Skeletal muscle satellite cell (primary cell): ENCODE data around the gene APELA.
A peak's percentile ranks its signal among the peaks of the same experiment; 100 is the strongest.
"Not testable (repeated sequence)": the region's sequence is repeated elsewhere in the genome, so short reads cannot be mapped to it uniquely, and the experiment has no call there.

Experiments used
- H3K27me3 ChIP-seq: 2 replicates; pipeline ENCODE4 v1.7.0; 2013; ENCODE audit warnings: low read length; ENCODE audit not compliant: control insufficient read depth, insufficient read depth
- H3K36me3 ChIP-seq: 2 replicates; pipeline ENCODE4 v1.7.0; 2013; ENCODE audit warnings: mild to moderate bottlenecking, control low read depth, low read length; ENCODE audit not compliant: insufficient read depth
- H3K4me1 ChIP-seq: 2 replicates; pipeline ENCODE4 v1.7.0; 2013; ENCODE audit warnings: low read length; ENCODE audit not compliant: control insufficient read depth, insufficient read depth
- H3K4me2 ChIP-seq: 2 replicates; pipeline ENCODE4 v1.7.0; 2013; ENCODE audit warnings: mild to moderate bottlenecking, low read length
- H3K4me3 ChIP-seq: 2 replicates; pipeline ENCODE4 v1.7.0; 2013; ENCODE audit warnings: low read length
- H3K9ac ChIP-seq: 2 replicates; pipeline ENCODE4 v1.7.0; 2013; ENCODE audit warnings: mild to moderate bottlenecking, low read depth, low read length, moderate library complexity
- H3K9me3 ChIP-seq: replicated peaks from 2 replicates; pipeline ENCODE4 v1.7.0; 2013; ENCODE audit warnings: mild to moderate bottlenecking, control low read depth, low read length

APELA gene

GRCh38 chr4:164927101-164927500 lies 50.1 kb downstream of the APELA start:
- not testable (repeated sequence) for H3K36me3 ChIP-seq, H3K9me3 ChIP-seq, H3K27me3 ChIP-seq, H3K4me2 ChIP-seq, H3K4me3 ChIP-seq, H3K9ac ChIP-seq
- peaks cover 25% of the 10 kb centered on the region for H3K4me1 ChIP-seq

GRCh38 chr4:164930647-164931046 lies 53.7 kb downstream of the APELA start:
- Histone ChIP-seq H3K9me3 (no peaks in the 10 kb centered on the region), H3K4me2 (no peak overlapping the region), H3K9ac (no peak overlapping the region), H3K4me1 (peaks cover 28% of the 10 kb centered on the region), H3K27me3 (no peaks in the 10 kb centered on the region), H3K4me3 (no peak overlapping the region), H3K36me3 (no peaks in the 10 kb centered on the region)

GRCh38 chr4:164931551-164932324 lies 54.8 kb downstream of the APELA start:
- Histone ChIP-seq H3K9me3 (no peaks in the 10 kb centered on the region), H3K4me2 (peak overlapping the region; percentile 40), H3K4me1 (peaks cover 17% of the 10 kb centered on the region), H3K36me3 (no peaks in the 10 kb centered on the region), H3K27me3 (no peaks in the 10 kb centered on the region), H3K4me3 (peak overlapping the region; percentile 17), H3K9ac (no peak overlapping the region)

GRCh38 chr4:164933244-164933643 lies 56.3 kb downstream of the APELA start:
- H3K4me1 ChIP-seq = peaks cover 14% of the 10 kb centered on the region
- no peaks in the 10 kb centered on the region for H3K36me3 ChIP-seq
- no peak overlapping the region for H3K4me3 ChIP-seq
- H3K27me3 ChIP-seq = no peaks in the 10 kb centered on the region
- H3K9ac ChIP-seq = no peak overlapping the region
- no peaks in the 10 kb centered on the region for H3K9me3 ChIP-seq
- no peak overlapping the region for H3K4me2 ChIP-seq

- H3K9me3 ChIP-seq = no peaks in the 10 kb centered on the region
- no peak overlapping the region for H3K4me2 ChIP-seq
- peaks cover 14% of the 10 kb centered on the region for H3K4me1 ChIP-seq
- H3K27me3 ChIP-seq = no peaks in the 10 kb centered on the region
- no peak overlapping the region for H3K4me3 ChIP-seq
- H3K36me3 ChIP-seq = no peaks in the 10 kb centered on the region
- H3K9ac ChIP-seq = no peak overlapping the region
Observed at GRCh38 chr4:164935363-164935762, 58.4 kb downstream of the APELA start.

GRCh38 chr4:164935865-164936606 lies 59.1 kb downstream of the APELA start:
- not testable (repeated sequence) for H3K4me2 ChIP-seq, H3K36me3 ChIP-seq, H3K27me3 ChIP-seq, H3K9me3 ChIP-seq, H3K4me3 ChIP-seq, H3K9ac ChIP-seq
- H3K4me1 ChIP-seq = peaks cover 13% of the 10 kb centered on the region

GRCh38 chr4:164937576-164938270 lies 60.7 kb downstream of the APELA start:
- no peak overlapping the region for H3K9ac ChIP-seq
- H3K4me2 ChIP-seq = no peak overlapping the region
- H3K4me3 ChIP-seq = no peak overlapping the region
- H3K36me3 ChIP-seq = no peaks in the 10 kb centered on the region
- H3K27me3 ChIP-seq = no peaks in the 10 kb centered on the region
- no peaks in the 10 kb centered on the region for H3K9me3 ChIP-seq
- H3K4me1 ChIP-seq = no peaks in the 10 kb centered on the region

- Histone ChIP-seq H3K4me1 (no peaks in the 10 kb centered on the region), H3K4me2 (no peak overlapping the region), H3K9ac (no peak overlapping the region), H3K4me3 (no peak overlapping the region), H3K9me3 (no peaks in the 10 kb centered on the region), H3K36me3 (no peaks in the 10 kb centered on the region), H3K27me3 (no peaks in the 10 kb centered on the region)
Observed at GRCh38 chr4:164943192-164943591, 66.2 kb downstream of the APELA start.

- Histone ChIP-seq H3K36me3 (no peaks in the 10 kb centered on the region), H3K4me2 (no peak overlapping the region), H3K27me3 (no peaks in the 10 kb centered on the region), H3K4me1 (no peaks in the 10 kb centered on the region), H3K9me3 (no peaks in the 10 kb centered on the region), H3K4me3 (no peak overlapping the region), H3K9ac (no peak overlapping the region)
Observed at GRCh38 chr4:164945146-164945545, 68.2 kb downstream of the APELA start.

GRCh38 chr4:164946810-164947209 lies 69.8 kb downstream of the APELA start:
- H3K9me3 ChIP-seq = no peaks in the 10 kb centered on the region
- no peak overlapping the region for H3K9ac ChIP-seq
- H3K4me1 ChIP-seq = no peaks in the 10 kb centered on the region
- H3K4me3 ChIP-seq = no peak overlapping the region
- no peaks in the 10 kb centered on the region for H3K36me3 ChIP-seq
- no peaks in the 10 kb centered on the region for H3K27me3 ChIP-seq
- no peak overlapping the region for H3K4me2 ChIP-seq
